OCI-LY1 (cell line): ENCODE measurements around the gene ANKS6.

Experiments
- H2AFZ ChIP-seq: fragments of 200-600 bp; sonication (generic), shearing (Covaris generic); 2 replicates; pipeline ENCODE4 v1.6.0; 2014; ENCODE audit warnings: antibody characterized with exemption, mild to moderate bottlenecking, low read length
- H3F3A ChIP-seq: fragments of 200-600 bp; sonication (generic), shearing (Covaris generic); 2 replicates; pipeline ENCODE4 v1.6.0; 2014; ENCODE audit warnings: mild to moderate bottlenecking, antibody characterized with exemption, low read length, moderate library complexity; ENCODE audit not compliant: insufficient read depth
- H3K27ac ChIP-seq: fragments of 200-600 bp; sonication (generic); 2 replicates; pipeline ENCODE4 v1.5.1; 2014; ENCODE audit warnings: low read length, mixed run types, mild to moderate bottlenecking, low read depth; ENCODE audit not compliant: poor library complexity, severe bottlenecking
- H3K27me3 ChIP-seq: fragments of 200-600 bp; sonication (generic); 2 replicates; pipeline ENCODE4 v1.6.0; 2014; ENCODE audit warnings: antibody characterized with exemption, mild to moderate bottlenecking, low read length, moderate library complexity; ENCODE audit not compliant: insufficient read depth
- H3K36me3 ChIP-seq: fragments of 200-600 bp; sonication (generic); 2 replicates; pipeline ENCODE4 v1.6.1; 2014; ENCODE audit warnings: mild to moderate bottlenecking, antibody characterized with exemption, low read length, moderate library complexity, mixed read lengths; ENCODE audit not compliant: insufficient read depth
- H3K4me1 ChIP-seq: fragments of 200-600 bp; sonication (generic); 2 replicates; pipeline ENCODE4 v1.5.1; 2014; ENCODE audit warnings: mild to moderate bottlenecking, low read length, moderate library complexity; ENCODE audit not compliant: insufficient read depth, severe bottlenecking
- H3K4me2 ChIP-seq: fragments of 200-600 bp; sonication (generic), shearing (Covaris generic); 2 replicates; pipeline ENCODE4 v1.6.1; 2014; ENCODE audit warnings: low read length
- H3K4me3 ChIP-seq: fragments of 200-600 bp; sonication (generic); 2 replicates; pipeline ENCODE4 v1.5.1; 2014; ENCODE audit warnings: low read length, low read depth, mild to moderate bottlenecking, mixed read lengths; ENCODE audit not compliant: poor library complexity, severe bottlenecking
- H3K79me2 ChIP-seq: fragments of 200-600 bp; shearing (Covaris generic); 2 replicates; pipeline ENCODE4 v1.6.1; 2016; ENCODE audit warnings: mixed run types, low read length, mixed read lengths; ENCODE audit not compliant: insufficient read depth
- H3K9ac ChIP-seq: fragments of 200-600 bp; sonication (generic), shearing (Covaris generic); 2 replicates; pipeline ENCODE4 v1.6.1; 2014; ENCODE audit warnings: mild to moderate bottlenecking, low read length, mixed read lengths
- H3K9me2 ChIP-seq: fragments of 200-600 bp; sonication (generic), shearing (Covaris generic); 2 replicates; pipeline ENCODE4 v1.6.1; 2014; ENCODE audit warnings: low read depth, mild to moderate bottlenecking, low read length, mixed read lengths
- H3K9me3 ChIP-seq: fragments of 200-600 bp; shearing (Covaris generic); 2 replicates; pipeline ENCODE4 v1.6.1; 2014; ENCODE audit warnings: low read length, mixed read lengths
- H4K20me1 ChIP-seq: fragments of 200-600 bp; sonication (generic), shearing (Covaris generic); 2 replicates; pipeline ENCODE4 v1.6.0; 2016; ENCODE audit warnings: mild to moderate bottlenecking, low read length; ENCODE audit not compliant: insufficient read depth
- CTCF ChIP-seq: fragments of 200-600 bp; sonication (generic), shearing (Covaris generic); IDR thresholded peaks from 2 replicates; pipeline ENCODE4 v1.5.1; 2017; ENCODE audit warnings: mild to moderate bottlenecking, antibody characterized with exemption, low read length, moderate library complexity, mixed read lengths
- EZH2 ChIP-seq: fragments of 200-600 bp; sonication (generic), shearing (Covaris generic); IDR thresholded peaks from 2 replicates; pipeline ENCODE4 v1.8.0; 2017; ENCODE audit warnings: borderline replicate concordance, mixed run types, mild to moderate bottlenecking, antibody characterized with exemption, low read length, moderate library complexity, mixed read lengths

The ANKS6 gene

DNA sequence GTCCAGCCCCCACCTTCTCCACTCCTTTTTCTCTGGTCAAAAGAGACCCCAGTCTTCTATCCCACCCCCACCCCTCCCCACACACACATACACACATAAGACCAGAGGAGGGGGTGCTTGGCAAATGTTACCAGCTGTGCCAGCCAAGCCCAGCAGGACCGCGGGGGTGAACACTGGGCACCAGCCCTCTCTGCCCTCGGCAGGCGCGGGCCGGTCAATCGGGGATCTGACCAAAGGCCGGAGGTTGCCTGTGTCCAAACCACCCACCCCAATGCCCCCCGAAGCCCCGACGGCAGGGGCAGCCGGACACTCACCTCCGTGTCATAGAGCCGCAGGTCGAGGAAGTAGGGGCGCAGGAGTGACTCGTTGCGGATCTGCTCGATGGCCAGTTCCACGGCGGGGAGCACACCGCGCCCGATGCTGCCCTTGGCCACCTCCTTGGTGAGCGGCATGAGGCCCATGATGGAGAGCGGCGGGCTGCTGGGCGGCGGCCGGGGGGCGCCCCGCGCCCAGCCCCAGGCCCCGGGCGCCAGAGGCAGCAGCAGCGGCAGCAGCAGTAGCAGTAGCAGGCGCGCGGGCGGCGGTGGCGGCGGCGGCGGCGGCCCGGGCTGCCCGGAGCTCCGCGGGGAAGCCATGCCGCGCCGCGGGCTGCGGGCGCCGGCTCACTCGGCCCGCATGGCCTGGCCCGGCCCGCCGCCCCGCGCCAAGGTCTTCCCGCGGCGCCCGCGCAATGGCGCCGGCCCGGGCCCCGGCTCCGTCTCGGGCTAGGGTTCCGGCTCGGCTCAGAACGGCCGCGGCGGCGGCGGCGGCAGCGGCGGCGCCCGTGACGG lies 88.0 kb downstream of the ANKS6 start:
- no peaks in the 10 kb centered on the region; the same call in 1 of the 2 replicates for H3K27me3 ChIP-seq
- H4K20me1 ChIP-seq = no peaks in the 10 kb centered on the region
- no peaks in the 10 kb centered on the region for H3K36me3 ChIP-seq
- no peak overlapping the region for H3K9ac ChIP-seq
- H3K4me1 ChIP-seq = no peaks in the 10 kb centered on the region
- no peak for TF ChIP-seq EZH2
- no peak for TF ChIP-seq CTCF
- no peak overlapping the region for H3K4me3 ChIP-seq
- no peaks in the 10 kb centered on the region for H3K9me2 ChIP-seq
- no peak overlapping the region for H2AFZ ChIP-seq
- H3K27ac ChIP-seq = no peak overlapping the region
- H3F3A ChIP-seq = no peaks in the 10 kb centered on the region
- no peaks in the 10 kb centered on the region for H3K79me2 ChIP-seq
- no peak overlapping the region for H3K4me2 ChIP-seq
- no peaks in the 10 kb centered on the region for H3K9me3 ChIP-seq

GRCh38 chr9:98707166-98708102 lies 88.9 kb downstream of the ANKS6 start:
- H3K9me2 ChIP-seq = no peaks in the 10 kb centered on the region
- no peaks in the 10 kb centered on the region; the same call in 1 of the 2 replicates for H3K27me3 ChIP-seq
- H3K79me2 ChIP-seq = no peaks in the 10 kb centered on the region
- H4K20me1 ChIP-seq = no peaks in the 10 kb centered on the region
- no peaks in the 10 kb centered on the region for H3F3A ChIP-seq
- no peak overlapping the region for H3K4me2 ChIP-seq
- no peaks in the 10 kb centered on the region for H3K9me3 ChIP-seq
- H3K36me3 ChIP-seq = no peaks in the 10 kb centered on the region
- TF ChIP-seq EZH2 = no peak
- peak; percentile 46; the same call in 1 of the 2 replicates for TF ChIP-seq CTCF
- H3K9ac ChIP-seq = no peak overlapping the region
- no peak overlapping the region for H3K27ac ChIP-seq
- H3K4me1 ChIP-seq = no peaks in the 10 kb centered on the region
- no peak overlapping the region for H2AFZ ChIP-seq
- H3K4me3 ChIP-seq = no peak overlapping the region

GRCh38 chr9:98706651-98707165 lies 89.6 kb downstream of the ANKS6 start:
- H3K4me2 ChIP-seq = no peak overlapping the region
- no peak overlapping the region for H3K27ac ChIP-seq
- no peaks in the 10 kb centered on the region; the same call in 1 of the 2 replicates for H3K27me3 ChIP-seq
- H3K4me3 ChIP-seq = no peak overlapping the region
- no peak overlapping the region for H2AFZ ChIP-seq
- no peaks in the 10 kb centered on the region for H4K20me1 ChIP-seq
- H3K9me2 ChIP-seq = no peaks in the 10 kb centered on the region
- no peaks in the 10 kb centered on the region for H3K36me3 ChIP-seq
- H3K4me1 ChIP-seq = no peaks in the 10 kb centered on the region
- no peak for TF ChIP-seq EZH2
- no peak for TF ChIP-seq CTCF
- no peaks in the 10 kb centered on the region for H3K9me3 ChIP-seq
- no peak overlapping the region for H3K9ac ChIP-seq
- H3F3A ChIP-seq = no peaks in the 10 kb centered on the region
- no peaks in the 10 kb centered on the region for H3K79me2 ChIP-seq
